ENCODE data around the gene NDUFS6.

Gene NDUFS6

DNA sequence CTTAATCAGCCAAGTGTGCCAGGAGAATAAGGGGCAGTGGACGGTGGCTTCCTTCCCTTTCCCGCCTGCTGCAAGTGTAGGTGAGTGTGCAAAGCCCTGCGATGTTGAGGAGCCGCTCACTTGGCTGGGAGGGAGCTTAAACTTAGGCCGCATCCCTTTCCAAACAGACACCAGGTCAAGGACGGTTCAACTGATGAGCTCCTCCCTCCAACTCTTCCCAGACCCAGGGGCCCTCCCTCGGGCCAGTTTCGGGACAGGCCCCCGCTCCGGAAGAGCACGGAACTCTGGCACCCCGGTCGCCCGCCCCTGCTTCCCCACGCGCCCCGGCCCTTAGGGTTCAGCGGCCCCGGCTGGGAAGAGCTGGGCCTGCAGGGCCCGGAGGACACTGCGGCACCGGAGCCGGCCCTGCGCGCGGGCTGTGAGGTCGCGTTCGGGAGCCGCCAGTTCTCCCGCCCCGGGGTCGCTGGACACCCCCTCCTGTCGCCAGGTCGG, 2.1 kb upstream of the NDUFS6 start:
- no peak for DNase-seq (ENCODE audit: extremely low read depth, low read depth)
- TF ChIP-seq, protein P1, sequence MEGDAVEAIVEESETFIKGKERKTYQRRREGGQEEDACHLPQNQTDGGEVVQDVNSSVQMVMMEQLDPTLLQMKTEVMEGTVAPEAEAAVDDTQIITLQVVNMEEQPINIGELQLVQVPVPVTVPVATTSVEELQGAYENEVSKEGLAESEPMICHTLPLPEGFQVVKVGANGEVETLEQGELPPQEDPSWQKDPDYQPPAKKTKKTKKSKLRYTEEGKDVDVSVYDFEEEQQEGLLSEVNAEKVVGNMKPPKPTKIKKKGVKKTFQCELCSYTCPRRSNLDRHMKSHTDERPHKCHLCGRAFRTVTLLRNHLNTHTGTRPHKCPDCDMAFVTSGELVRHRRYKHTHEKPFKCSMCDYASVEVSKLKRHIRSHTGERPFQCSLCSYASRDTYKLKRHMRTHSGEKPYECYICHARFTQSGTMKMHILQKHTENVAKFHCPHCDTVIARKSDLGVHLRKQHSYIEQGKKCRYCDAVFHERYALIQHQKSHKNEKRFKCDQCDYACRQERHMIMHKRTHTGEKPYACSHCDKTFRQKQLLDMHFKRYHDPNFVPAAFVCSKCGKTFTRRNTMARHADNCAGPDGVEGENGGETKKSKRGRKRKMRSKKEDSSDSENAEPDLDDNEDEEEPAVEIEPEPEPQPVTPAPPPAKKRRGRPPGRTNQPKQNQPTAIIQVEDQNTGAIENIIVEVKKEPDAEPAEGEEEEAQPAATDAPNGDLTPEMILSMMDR (IDR thresholded peaks at IDR 0.05; ENCODE audit: low read depth, low read length): no peak

DNA sequence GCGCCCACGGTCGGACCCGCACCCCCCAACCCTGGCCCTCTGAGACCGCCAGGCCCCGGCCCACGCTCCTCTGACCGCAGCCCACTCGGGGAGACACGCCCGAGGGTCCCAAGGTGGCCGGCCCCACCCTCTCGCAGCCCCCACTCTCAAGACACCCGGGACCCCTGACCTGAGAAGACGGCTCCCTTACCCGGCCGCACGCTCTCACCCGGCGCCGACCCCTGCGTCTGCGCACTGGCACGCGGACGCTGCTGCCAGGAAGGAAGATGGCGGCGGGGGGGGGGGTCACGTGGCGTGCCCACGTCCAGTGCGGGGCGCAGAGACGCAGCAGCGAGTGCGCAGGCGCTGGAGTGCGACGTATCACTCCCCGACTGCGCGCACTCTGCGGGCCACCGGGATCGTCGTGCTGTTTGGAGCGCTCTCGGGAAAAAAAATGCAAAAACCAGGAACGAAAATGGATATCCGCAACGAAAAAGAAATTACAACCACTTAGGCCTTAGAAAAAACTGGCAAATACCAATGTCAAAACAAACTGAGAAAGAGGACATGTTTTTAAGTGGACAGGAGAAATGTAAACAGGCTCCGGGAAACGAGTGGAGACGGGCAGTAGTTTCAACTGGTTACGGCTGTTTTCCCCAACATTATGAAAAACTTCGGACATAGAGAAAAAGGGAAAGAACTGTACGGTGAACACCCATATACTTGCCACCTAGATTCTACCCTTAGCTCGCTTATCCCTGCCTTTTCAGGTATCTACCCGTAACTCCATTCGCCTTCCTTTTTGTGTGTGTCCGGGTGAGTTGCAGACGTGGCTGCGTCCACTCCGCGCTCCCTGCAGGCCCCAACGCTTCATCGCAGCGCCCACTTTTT, 1.4 kb upstream of the NDUFS6 start, which contains the start of gene MRPL36:
Gene MRPL36 (minus strand): TSS at position 236 of the 870 bp plus-strand sequence. CDS start 902 bp downstream, outside the sequence.
- TF ChIP-seq, protein P1 (IDR thresholded peaks at IDR 0.05; ENCODE audit: low read depth, low read length): no peak
- DNase-seq (ENCODE audit: extremely low read depth, low read depth): peak; percentile 75

DNA sequence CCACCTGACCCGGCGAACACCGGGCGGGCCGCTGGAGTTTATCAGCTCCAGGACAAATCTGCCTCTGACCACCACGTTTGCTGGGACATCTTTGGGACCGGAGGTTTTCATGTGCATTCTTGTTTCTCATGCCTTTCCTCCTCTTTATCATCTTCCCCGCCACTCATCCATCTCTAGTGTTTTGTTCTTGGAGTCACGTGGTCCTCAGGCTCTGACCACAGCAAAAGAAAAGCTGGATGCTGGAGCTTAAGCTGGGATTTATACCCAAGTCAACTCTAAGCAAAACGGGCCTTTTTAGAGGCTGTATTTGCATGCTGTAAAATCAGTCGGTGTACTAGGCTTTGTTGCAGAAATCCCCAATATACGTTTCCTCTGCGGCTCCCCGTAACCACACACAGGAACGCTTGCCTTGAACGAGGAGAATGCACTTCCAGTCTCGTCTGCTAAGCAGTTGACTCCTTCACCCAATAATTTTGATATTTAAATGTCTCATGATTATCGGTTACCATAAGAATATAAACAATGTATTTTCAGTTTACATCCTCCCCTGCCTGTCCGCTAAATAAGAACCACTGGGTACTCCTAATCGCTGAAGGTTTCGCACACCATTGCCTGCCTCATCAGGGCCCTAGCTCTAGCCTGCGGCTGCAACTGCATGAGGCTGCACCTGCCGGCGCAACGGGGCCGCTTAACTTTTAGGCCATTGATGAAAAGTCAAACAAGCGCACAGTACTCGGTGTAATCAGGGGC, 560 bp upstream of the NDUFS6 start:
- DNase-seq (ENCODE audit: extremely low read depth, low read depth): no peak
- TF ChIP-seq, protein P1 (IDR thresholded peaks at IDR 0.05; ENCODE audit: low read depth, low read length): no peak

DNA sequence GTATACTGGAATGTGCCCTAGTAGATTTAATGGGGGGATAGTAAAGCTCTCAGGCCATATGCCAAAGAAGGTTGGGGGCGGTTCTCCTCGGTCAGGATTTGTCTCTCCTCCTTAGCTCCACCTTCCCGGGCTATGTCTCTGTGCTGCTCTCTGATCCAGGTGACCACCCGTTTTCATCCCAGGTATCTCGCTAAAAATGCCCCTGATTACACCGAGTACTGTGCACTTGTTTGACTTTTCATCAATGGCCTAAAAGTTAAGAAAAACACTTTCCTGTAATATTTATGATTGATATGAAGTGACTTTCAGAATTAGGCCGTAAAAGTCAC, 724 bp downstream of the NDUFS6 start:
- DNase-seq (ENCODE audit: extremely low read depth, low read depth): no peak
- TF ChIP-seq, protein P1 (IDR thresholded peaks at IDR 0.05; ENCODE audit: low read depth, low read length): no peak

DNA sequence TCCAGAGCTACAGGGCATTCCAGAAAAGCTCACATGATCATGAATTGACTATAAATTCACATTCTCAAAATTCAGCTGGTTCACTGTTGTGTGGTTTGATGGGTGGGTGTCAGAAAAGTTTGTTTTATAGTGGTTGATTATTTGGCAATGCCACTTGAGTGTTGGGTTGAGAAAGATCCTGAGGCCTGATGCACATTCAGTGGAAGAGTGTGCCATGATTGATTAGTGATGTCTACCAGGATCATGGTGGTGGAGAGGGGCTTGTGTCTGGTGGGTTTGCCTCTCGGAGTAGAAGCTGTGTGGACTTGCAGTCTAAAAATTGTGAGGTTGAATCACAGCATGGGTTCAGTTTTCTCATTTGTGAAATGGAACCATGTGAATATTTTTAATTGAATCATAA, 2.0 kb downstream of the NDUFS6 start:
- TF ChIP-seq, protein P1 (IDR thresholded peaks at IDR 0.05; ENCODE audit: low read depth, low read length): no peak
- no peak for DNase-seq (ENCODE audit: extremely low read depth, low read depth)

DNA sequence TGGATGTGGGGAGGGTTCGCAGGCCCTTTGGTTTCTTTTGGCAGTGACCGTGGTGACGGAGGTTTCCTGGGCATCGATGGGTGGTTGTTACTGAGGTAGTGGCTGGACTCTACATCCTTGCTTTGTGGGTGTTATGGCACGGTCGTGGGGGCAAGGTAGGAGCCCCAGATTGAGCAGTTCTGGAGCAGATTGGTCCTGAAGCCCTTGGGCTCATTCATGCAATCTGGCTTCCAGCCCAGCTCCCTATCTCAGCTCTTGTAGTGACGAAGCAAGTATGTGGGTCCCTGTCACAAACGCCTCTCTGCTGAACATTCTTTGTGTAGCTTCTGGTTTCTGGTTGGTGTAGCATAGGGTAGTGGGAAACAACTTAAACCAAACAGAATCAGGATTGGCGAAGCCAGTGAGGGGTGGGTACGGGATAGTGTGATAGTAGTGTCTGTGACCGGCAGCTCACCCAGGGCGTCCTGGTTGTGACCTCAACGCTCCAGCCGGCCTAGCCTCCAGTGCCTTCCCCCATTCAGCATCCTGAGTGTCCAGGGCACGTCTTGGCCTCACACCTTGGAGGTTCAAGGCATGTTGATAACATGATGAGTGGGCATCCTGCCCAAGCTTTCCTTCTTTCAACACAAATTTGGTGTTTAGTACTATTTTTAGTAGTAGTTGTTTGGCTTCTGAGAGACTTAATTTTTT, 2.9 kb downstream of the NDUFS6 start:
- TF ChIP-seq, protein P1 (IDR thresholded peaks at IDR 0.05; ENCODE audit: low read depth, low read length): no peak

More for the DNA sequence above, 2.9 kb downstream of the NDUFS6 start:
- DNase-seq (ENCODE audit: extremely low read depth, low read depth): no peak
